HG03520 (cell line): ENCODE data around the gene FFAR3.
"Not testable (repeated sequence)": the region's sequence is repeated elsewhere in the genome, so short reads cannot be mapped to it uniquely, and the experiment has no call there.

Experiments used
- ATAC-seq: cut with Tn5 transposase; IDR thresholded peaks from one replicate; pipeline ENCODE4 v1.9.1; 2021; ENCODE audit warnings: mild to moderate bottlenecking, moderate library complexity; ENCODE audit not compliant: unreplicated experiment

The FFAR3 gene

GRCh38 chr19:35399948-35400772 lies 41.9 kb downstream of the FFAR3 start:
- ATAC-seq: no peak

- no peak for ATAC-seq
Measured at GRCh38 chr19:35400773-35401100, 42.5 kb downstream of the FFAR3 start.

GRCh38 chr19:35401416-35401815 lies 43.2 kb downstream of the FFAR3 start:
- not testable (repeated sequence) for ATAC-seq

GRCh38 chr19:35403116-35403760 lies 45.0 kb downstream of the FFAR3 start:
- no peak for ATAC-seq

- peak; percentile 47 for ATAC-seq
Measured at GRCh38 chr19:35404879-35405622, 46.8 kb downstream of the FFAR3 start.

GRCh38 chr19:35407619-35408018 lies 49.4 kb downstream of the FFAR3 start:
- ATAC-seq: no peak

- ATAC-seq: no peak
Measured at GRCh38 chr19:35408284-35409171, 50.3 kb downstream of the FFAR3 start.

GRCh38 chr19:35409191-35409590 lies 50.9 kb downstream of the FFAR3 start:
- no peak for ATAC-seq
